A673 (cell line): Measurements from ENCODE around the gene MCAM. TPM values are rescaled to one million over a fixed set of nuclear protein-coding genes. Genes with fewer than 3 reads are reported as not detected.

Source experiments
- BruUV-seq: library from RNA; stranded (reverse); fragments of 400-500 nt; replicated peaks from 2 replicates; lab custom pipeline; 2021; lab: Mats Ljungman, UMichigan
- CTCF ChIA-PET: fragments of 300-600 bp; sonication (Branson Sonifier 250); formaldehyde crosslinking; loops from one replicate; lab custom pipeline; 2022; ENCODE audit warnings: antibody characterized with exemption; lab: Charles Lee
- POLR2A ChIA-PET: fragments of 300-600 bp; sonication (Branson Sonifier 250); formaldehyde crosslinking; loops from one replicate; lab custom pipeline; 2022; ENCODE audit warnings: antibody characterized with exemption; ENCODE audit not compliant: low non-redundant PET; lab: Charles Lee
- DNase-seq: peaks from one replicate; pipeline ENCODE4 v3.0.0-alpha.2; 2015; ENCODE audit warnings: low spot score
- H3K27ac ChIP-seq: fragments of 200-600 bp; sonication (generic); 2 replicates; pipeline ENCODE4 v1.5.1; 2016; ENCODE audit warnings: mixed run types, low read depth, mild to moderate bottlenecking, mixed read lengths, antibody characterized with exemption, low read length; ENCODE audit not compliant: poor library complexity, severe bottlenecking
- H3K27me3 ChIP-seq: fragments of 200-600 bp; sonication (generic); replicated peaks from 2 replicates; pipeline ENCODE4 v1.6.1; 2017; ENCODE audit warnings: mixed run types, low read depth, mild to moderate bottlenecking, mixed read lengths, antibody characterized with exemption, low read length; ENCODE audit not compliant: insufficient read depth, poor library complexity
- H3K36me3 ChIP-seq: fragments of 200-600 bp; sonication (generic); 2 replicates; pipeline ENCODE4 v1.6.1; 2016; ENCODE audit warnings: mixed run types, mild to moderate bottlenecking, mixed read lengths, antibody characterized with exemption, low read length; ENCODE audit not compliant: insufficient read depth, poor library complexity, severe bottlenecking
- H3K4me1 ChIP-seq: fragments of 200-600 bp; sonication (generic); 2 replicates; pipeline ENCODE4 v1.6.1; 2017; ENCODE audit warnings: mixed run types, mild to moderate bottlenecking, mixed read lengths, antibody characterized with exemption, low read length; ENCODE audit not compliant: insufficient read depth, poor library complexity, severe bottlenecking
- H3K4me3 ChIP-seq: fragments of 200-600 bp; sonication (generic); 2 replicates; pipeline ENCODE4 v1.5.1; 2016; ENCODE audit warnings: low read depth, mixed run types, mild to moderate bottlenecking, mixed read lengths, low read length; ENCODE audit not compliant: poor library complexity, severe bottlenecking
- H3K9me3 ChIP-seq: fragments of 200-600 bp; sonication (generic); 2 replicates; pipeline ENCODE4 v1.6.1; 2016; ENCODE audit warnings: mixed run types, low read depth, mild to moderate bottlenecking, mixed read lengths, antibody characterized with exemption, low read length; ENCODE audit not compliant: poor library complexity, severe bottlenecking
- CTCF ChIP-seq: fragments of 300-800, 200-600 bp; sonication (generic); conservative IDR thresholded peaks from 2 replicates; pipeline ENCODE4 v1.5.1; 2017; ENCODE audit warnings: low read depth, mild to moderate bottlenecking, antibody characterized with exemption, low read length, moderate library complexity, mixed read lengths
- EZH2 ChIP-seq: fragments of 200-600 bp; sonication (generic); IDR thresholded peaks from 2 replicates; pipeline ENCODE4 v1.6.1; 2017; ENCODE audit warnings: borderline replicate concordance, low read depth, mild to moderate bottlenecking, mixed read lengths, antibody characterized with exemption, low read length; ENCODE audit not compliant: poor library complexity, severe bottlenecking
- intact Hi-C: fragments of 100-400 bp; cut with micrococcal nuclease; formaldehyde crosslinking; loops from one replicate; pipeline ENCODE4 v1.10.0; 2022; ENCODE audit not compliant: unreplicated experiment
- total RNA-seq: library from RNA; stranded (reverse); gene quantifications from 2 replicates; pipeline ENCODE4 v1.2.3, GENCODE V29; 2021

Gene MCAM
- total RNA-seq, 1 experiment from 2014 or later = 14.4 TPM

- intact Hi-C loops = no loop called here
- H3K4me1 ChIP-seq = no peaks in the 10 kb centered on the region
- H3K27ac ChIP-seq = no peak overlapping the region
- CTCF ChIA-PET = interaction anchor here (1.4 kb wide), 1 partner anchor 32 kb away, joined by 4 read pairs; no protein-coding TSS in a partner anchor
- H3K4me3 ChIP-seq = no peak overlapping the region
- no peaks in the 10 kb centered on the region for H3K9me3 ChIP-seq
- H3K36me3 ChIP-seq = peaks cover 14% of the 10 kb centered on the region
- no peak for DNase-seq
- POLR2A ChIA-PET = interaction anchor here (0.7 to 0.9 kb wide), 2 partner anchors 12 to 29 kb away, joined by 3 read pairs; partner anchors contain the start of gene RNF26
- no peaks in the 10 kb centered on the region for H3K27me3 ChIP-seq
- TF ChIP-seq CTCF (no peak), EZH2 (no peak)
- no TSS peak for BruUV-seq
Measured at GRCh38 chr11:119305556-119306372, 11.2 kb downstream of the MCAM start.

- no peak for TF ChIP-seq CTCF
- no peak for TF ChIP-seq EZH2
- H3K4me1 ChIP-seq = no peaks in the 10 kb centered on the region
- intact Hi-C loops = no loop called here
- BruUV-seq = no TSS peak
- no peak overlapping the region for H3K27ac ChIP-seq
- H3K36me3 ChIP-seq = peaks cover 34% of the 10 kb centered on the region
- ChIA-PET POLR2A (no interaction called here), CTCF (interaction anchor here (0.6 kb wide), 1 partner anchor 129 kb away, joined by 5 read pairs; no protein-coding TSS in a partner anchor)
- H3K9me3 ChIP-seq = no peaks in the 10 kb centered on the region
- no peak for DNase-seq
- no peak overlapping the region for H3K4me3 ChIP-seq
- no peaks in the 10 kb centered on the region for H3K27me3 ChIP-seq
Measured at GRCh38 chr11:119303227-119303718, 13.7 kb downstream of the MCAM start.

GRCh38 chr11:119300198-119300964, 16.5 kb downstream of the MCAM start:
- no peaks in the 10 kb centered on the region for H3K9me3 ChIP-seq
- no peak overlapping the region for H3K27ac ChIP-seq
- no peak for DNase-seq
- no TSS peak for BruUV-seq
- TF ChIP-seq EZH2 = no peak
- no peak for TF ChIP-seq CTCF
- ChIA-PET CTCF (no interaction called here), POLR2A (interaction anchor here (0.6 kb wide), 1 partner anchor 818 kb away, joined by 4 read pairs; no protein-coding TSS in a partner anchor)
- H3K4me1 ChIP-seq = no peaks in the 10 kb centered on the region
- peaks cover 51% of the 10 kb centered on the region for H3K36me3 ChIP-seq
- no peaks in the 10 kb centered on the region for H3K27me3 ChIP-seq
- H3K4me3 ChIP-seq = no peak overlapping the region
- intact Hi-C loops = no loop called here
